MCF 10A (cell line): ENCODE measurements around the gene AKTIP. TPM values are rescaled to one million over a fixed set of nuclear protein-coding genes. Genes with fewer than 3 reads are reported as not detected.

Experiments
- BruUV-seq: library from RNA; stranded (reverse); fragments of 400-500 nt; replicated peaks from 2 replicates; lab custom pipeline; 2021; lab: Mats Ljungman, UMichigan
- CTCF ChIA-PET: fragments of 300-600 bp; sonication (Branson Sonifier 250); formaldehyde crosslinking; extraction: SDS; loops from one replicate; lab custom pipeline; 2021; ENCODE audit warnings: antibody characterized with exemption, inconsistent platforms; lab: Yijun Ruan, JAX
- POLR2A ChIA-PET: fragments of 300-600, 350-650 bp; sonication (Branson Sonifier 250); formaldehyde crosslinking; extraction: SDS; loops from one replicate; lab custom pipeline; 2020; ENCODE audit warnings: antibody characterized with exemption, inconsistent platforms; lab: Yijun Ruan, JAX
- DNase-seq: peaks from one replicate; pipeline ENCODE4 v3.0.0-alpha.2; 2018; ENCODE audit not compliant: unreplicated experiment
- H3K27ac Mint-ChIP-seq: one replicate; pipeline ENCODE4 v1.8.0; 2022; ENCODE audit warnings: mild to moderate bottlenecking, low read depth, mixed read lengths; ENCODE audit not compliant: unreplicated experiment
- H3K27me3 Mint-ChIP-seq: one replicate; pipeline ENCODE4 v1.8.0; 2022; ENCODE audit warnings: mixed read lengths; ENCODE audit not compliant: insufficient read depth, unreplicated experiment
- H3K36me3 Mint-ChIP-seq: one replicate; pipeline ENCODE4 v1.8.0; 2022; ENCODE audit warnings: mild to moderate bottlenecking, moderate library complexity, mixed read lengths; ENCODE audit not compliant: insufficient read depth, unreplicated experiment
- H3K4me1 Mint-ChIP-seq: one replicate; pipeline ENCODE4 v1.8.0; 2022; ENCODE audit warnings: mixed read lengths; ENCODE audit not compliant: insufficient read depth, unreplicated experiment
- H3K4me3 Mint-ChIP-seq: one replicate; pipeline ENCODE4 v1.8.0; 2022; ENCODE audit warnings: mild to moderate bottlenecking, moderate library complexity, mixed read lengths; ENCODE audit not compliant: unreplicated experiment
- H3K9me3 Mint-ChIP-seq: one replicate; pipeline ENCODE4 v1.8.0; 2022; ENCODE audit warnings: mixed read lengths; ENCODE audit not compliant: unreplicated experiment
- intact Hi-C: fragments of 100-400 bp; cut with micrococcal nuclease; formaldehyde crosslinking; loops from 2 replicates; pipeline ENCODE4 v1.14.1; 2022
- total RNA-seq: library from RNA; stranded (reverse); gene quantifications from 2 replicates; pipeline ENCODE4 v1.2.3, GENCODE V29; 2022
- TF ChIP-seq, protein P1 (sequence below): fragments of 200-600 bp; IDR thresholded peaks from one replicate; pipeline ENCODE4 v1.8.0; 2022; ENCODE audit warnings: antibody characterized with exemption, mild to moderate bottlenecking; ENCODE audit not compliant: unreplicated experiment

Gene AKTIP
- total RNA-seq, 1 experiment from 2014 or later, result 30.3 TPM

DNA sequence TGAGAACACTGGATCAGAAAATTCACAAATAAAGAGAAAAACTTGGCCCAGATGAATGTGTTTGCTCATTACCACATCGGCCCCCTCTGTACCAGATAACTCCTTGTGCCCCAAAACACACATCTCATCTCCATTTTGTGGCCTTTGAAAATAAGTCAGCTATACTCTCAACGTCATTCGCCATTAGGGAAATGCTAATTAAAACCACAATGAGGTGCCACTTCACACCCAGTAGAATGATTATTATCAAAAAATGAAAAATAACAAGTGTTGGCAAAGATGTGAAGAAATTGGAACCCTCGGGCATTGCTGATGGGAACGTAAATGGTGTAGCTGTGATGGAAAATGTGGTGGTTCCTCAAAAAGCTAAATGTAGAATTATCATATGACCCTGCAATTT lies 34.6 kb upstream of the AKTIP start:
- no peaks in the 10 kb centered on the region for H3K4me1 Mint-ChIP-seq
- no peaks in the 10 kb centered on the region for H3K9me3 Mint-ChIP-seq
- DNase-seq, result no peak
- intact Hi-C loops, result no loop called here
- TF ChIP-seq, protein P1, sequence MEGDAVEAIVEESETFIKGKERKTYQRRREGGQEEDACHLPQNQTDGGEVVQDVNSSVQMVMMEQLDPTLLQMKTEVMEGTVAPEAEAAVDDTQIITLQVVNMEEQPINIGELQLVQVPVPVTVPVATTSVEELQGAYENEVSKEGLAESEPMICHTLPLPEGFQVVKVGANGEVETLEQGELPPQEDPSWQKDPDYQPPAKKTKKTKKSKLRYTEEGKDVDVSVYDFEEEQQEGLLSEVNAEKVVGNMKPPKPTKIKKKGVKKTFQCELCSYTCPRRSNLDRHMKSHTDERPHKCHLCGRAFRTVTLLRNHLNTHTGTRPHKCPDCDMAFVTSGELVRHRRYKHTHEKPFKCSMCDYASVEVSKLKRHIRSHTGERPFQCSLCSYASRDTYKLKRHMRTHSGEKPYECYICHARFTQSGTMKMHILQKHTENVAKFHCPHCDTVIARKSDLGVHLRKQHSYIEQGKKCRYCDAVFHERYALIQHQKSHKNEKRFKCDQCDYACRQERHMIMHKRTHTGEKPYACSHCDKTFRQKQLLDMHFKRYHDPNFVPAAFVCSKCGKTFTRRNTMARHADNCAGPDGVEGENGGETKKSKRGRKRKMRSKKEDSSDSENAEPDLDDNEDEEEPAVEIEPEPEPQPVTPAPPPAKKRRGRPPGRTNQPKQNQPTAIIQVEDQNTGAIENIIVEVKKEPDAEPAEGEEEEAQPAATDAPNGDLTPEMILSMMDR, result no peak
- no peaks in the 10 kb centered on the region for H3K36me3 Mint-ChIP-seq
- no peak overlapping the region for H3K4me3 Mint-ChIP-seq
- H3K27ac Mint-ChIP-seq, result no peak overlapping the region
- ChIA-PET POLR2A (interaction anchor here (0.7 kb wide), 1 partner anchor 1204 kb away, joined by 3 read pairs; no protein-coding TSS in a partner anchor), CTCF (interaction anchor here (2.7 kb wide), 1 partner anchor 12 kb away, joined by 13 read pairs; no protein-coding TSS in a partner anchor)
- no peaks in the 10 kb centered on the region for H3K27me3 Mint-ChIP-seq
- no TSS peak for BruUV-seq

DNA sequence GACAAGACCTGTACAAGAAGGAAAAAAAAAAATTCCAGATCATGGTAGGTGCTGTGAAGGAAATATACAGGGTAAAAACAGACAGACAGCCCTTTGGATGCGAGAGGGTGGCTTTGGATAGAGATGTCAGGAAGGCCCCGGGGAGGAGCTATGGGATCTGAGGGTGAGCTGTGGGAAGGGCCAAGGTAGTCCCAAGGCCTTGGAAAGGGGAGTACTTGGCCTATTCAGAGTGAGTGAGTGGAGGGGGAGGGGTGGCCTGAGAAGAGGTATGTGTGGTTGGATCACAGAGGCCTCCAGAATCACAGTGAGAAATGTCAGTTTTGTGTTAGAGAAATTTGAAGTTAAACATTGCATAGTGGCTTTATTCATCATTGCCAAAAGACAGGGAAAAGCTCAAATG lies 31.2 kb upstream of the AKTIP start:
- no peaks in the 10 kb centered on the region for H3K4me1 Mint-ChIP-seq
- peaks cover 11% of the 10 kb centered on the region for H3K9me3 Mint-ChIP-seq
- BruUV-seq, result no TSS peak
- no peak overlapping the region for H3K27ac Mint-ChIP-seq
- H3K27me3 Mint-ChIP-seq, result no peaks in the 10 kb centered on the region
- no peaks in the 10 kb centered on the region for H3K36me3 Mint-ChIP-seq
- POLR2A ChIA-PET, result no interaction called here
- TF ChIP-seq, protein P1, result no peak
- intact Hi-C loops, result no loop called here
- no peak for DNase-seq
- H3K4me3 Mint-ChIP-seq, result no peak overlapping the region
- CTCF ChIA-PET, result interaction anchor here (1.4 kb wide), 1 partner anchor 12 kb away, joined by 3 read pairs; no protein-coding TSS in a partner anchor

DNA sequence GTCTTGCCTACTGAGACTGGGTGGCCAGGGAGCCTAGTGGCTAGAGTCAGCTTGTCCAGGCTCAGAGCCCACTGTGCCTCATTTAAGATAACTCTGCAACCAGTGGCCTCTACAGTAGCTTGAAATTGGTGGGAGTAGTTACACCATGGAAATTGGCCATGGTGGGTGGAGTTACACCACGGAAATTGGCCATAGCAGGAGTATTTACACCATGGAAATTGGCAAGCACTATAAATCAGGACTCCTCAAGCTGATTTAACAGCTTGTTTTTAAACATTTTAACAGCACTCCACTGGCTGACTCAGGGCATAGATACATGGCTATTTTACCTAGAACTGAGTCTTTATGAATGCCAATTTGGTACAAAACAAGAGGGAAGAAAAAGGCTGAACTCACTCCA lies 27.7 kb upstream of the AKTIP start:
- Mint-ChIP-seq H3K4me3 (no peak overlapping the region), H3K9me3 (peaks cover 11% of the 10 kb centered on the region), H3K4me1 (no peaks in the 10 kb centered on the region), H3K27me3 (no peaks in the 10 kb centered on the region), H3K36me3 (no peaks in the 10 kb centered on the region), H3K27ac (no peak overlapping the region)
- POLR2A ChIA-PET, result no interaction called here
- BruUV-seq, result no TSS peak
- CTCF ChIA-PET, result no interaction called here
- intact Hi-C loops, result no loop called here
- TF ChIP-seq, protein P1, result no peak
- no peak for DNase-seq

DNA sequence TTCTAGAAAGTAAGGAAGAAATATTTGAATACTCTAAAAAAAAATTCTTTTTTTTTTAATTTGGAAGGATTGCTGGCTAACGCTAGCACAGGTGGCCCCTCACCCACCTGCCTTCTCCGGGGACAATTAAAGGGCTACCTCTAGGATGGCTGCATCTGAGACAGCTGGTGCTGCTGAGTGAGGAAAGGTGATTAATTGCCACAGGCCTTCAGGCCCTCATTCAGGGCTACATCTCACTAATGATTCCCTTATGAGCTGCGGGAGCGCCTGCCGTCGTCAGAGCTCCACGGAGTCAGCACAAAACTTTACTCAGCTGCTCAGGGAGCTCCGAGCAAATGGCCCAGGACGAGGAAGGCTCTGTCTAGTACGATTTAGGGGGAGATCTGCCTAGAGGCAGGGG lies 27.0 kb upstream of the AKTIP start:
- no TSS peak for BruUV-seq
- intact Hi-C loops, result no loop called here
- DNase-seq, result no peak
- no peak overlapping the region for H3K27ac Mint-ChIP-seq
- H3K9me3 Mint-ChIP-seq, result peaks cover 11% of the 10 kb centered on the region
- TF ChIP-seq, protein P1, result no peak
- H3K36me3 Mint-ChIP-seq, result no peaks in the 10 kb centered on the region
- ChIA-PET CTCF (interaction anchor here (0.6 to 1.0 kb wide), 2 partner anchors 19 to 488 kb away, joined by 3 to 4 read pairs; no protein-coding TSS in a partner anchor), POLR2A (interaction anchor here (0.6 kb wide), 1 partner anchor 1962 kb away, joined by 3 read pairs; no protein-coding TSS in a partner anchor)
- H3K4me1 Mint-ChIP-seq, result no peaks in the 10 kb centered on the region
- H3K27me3 Mint-ChIP-seq, result no peaks in the 10 kb centered on the region
- H3K4me3 Mint-ChIP-seq, result no peak overlapping the region
